ENCODE measurements around the gene HNF4A.

GRCh38 chr20:44384423-44385027 lies 29.0 kb downstream of the HNF4A start:
- TF ChIP-seq CTCF (IDR thresholded peaks at IDR 0.05) (peak; percentile 95), EZH2 (IDR thresholded peaks at IDR 0.05; ENCODE audit: borderline replicate concordance, insufficient read depth, low read depth, low read length, poor library complexity, severe bottlenecking) (no peak)

Data from B cell (primary cell).